Activated naive CD4-positive, alpha-beta T cell treated with anti-CD3 and anti-CD28 coated beads for 36 hours (primary cell): ENCODE data around the gene SLC39A11. TPM values are rescaled to one million over a fixed set of nuclear protein-coding genes. Genes with fewer than 3 reads are reported as not detected.
"Not testable (repeated sequence)": the region's sequence is repeated elsewhere in the genome, so short reads cannot be mapped to it uniquely, and the experiment has no call there.

ENCODE experiments used
- CTCF ChIA-PET: fragments of 350-600 bp; sonication (Branson Sonifier 250); formaldehyde crosslinking; loops from one replicate; lab custom pipeline; 2021; ENCODE audit warnings: antibody characterized with exemption; lab: Charles Lee
- DNase-seq: peaks from one replicate; pipeline ENCODE4 v3.0.0-alpha.2; 2020
- H3K27ac Mint-ChIP-seq: one replicate; pipeline ENCODE4 v1.8.0; 2021; ENCODE audit warnings: mild to moderate bottlenecking, mixed read lengths
- H3K27me3 Mint-ChIP-seq: one replicate; pipeline ENCODE4 v1.8.0; 2021; ENCODE audit warnings: low read depth, mixed read lengths
- H3K36me3 Mint-ChIP-seq: one replicate; pipeline ENCODE4 v1.8.0; 2021; ENCODE audit warnings: low read depth, mixed read lengths
- H3K4me1 Mint-ChIP-seq: one replicate; pipeline ENCODE4 v1.8.0; 2021; ENCODE audit warnings: low read depth, mixed read lengths
- H3K4me3 Mint-ChIP-seq: one replicate; pipeline ENCODE4 v1.8.0; 2021; ENCODE audit warnings: mild to moderate bottlenecking, moderate library complexity, mixed read lengths
- H3K9me3 Mint-ChIP-seq: one replicate; pipeline ENCODE4 v1.8.0; 2021; ENCODE audit warnings: mixed read lengths
- intact Hi-C: fragments of 100-400 bp; cut with micrococcal nuclease; formaldehyde crosslinking; loops from one replicate; pipeline ENCODE4 v1.15.1; 2023
- total RNA-seq, 2 experiments: library from RNA; stranded (reverse); gene quantifications; one replicate each; pipeline ENCODE4 v1.2.3, GENCODE V29; 2021

The SLC39A11 gene
- total RNA-seq, 2 experiments from 2014 or later = 14.0 to 16.4 TPM

DNA sequence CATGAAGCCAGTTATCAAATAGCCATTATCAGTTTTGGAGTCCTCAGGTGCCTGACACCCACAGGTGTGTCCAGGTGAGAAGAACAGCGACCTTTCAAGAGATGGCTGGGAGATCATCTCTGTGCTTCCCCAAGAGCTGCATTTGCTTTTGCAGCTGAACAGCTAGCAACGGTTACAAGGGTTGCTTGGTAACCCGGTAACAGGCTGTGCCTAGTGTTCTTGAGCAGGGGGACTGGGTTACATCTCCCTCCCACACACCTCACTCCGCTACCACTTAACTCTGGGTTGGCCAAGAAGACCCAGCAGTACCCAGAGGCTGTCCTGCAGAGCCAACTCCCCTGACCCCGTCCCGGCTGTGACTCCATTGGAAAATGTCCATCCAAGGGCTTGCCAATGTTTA is 147.0 kb downstream of the SLC39A11 start:
- H3K27ac Mint-ChIP-seq = no peak overlapping the region
- H3K27me3 Mint-ChIP-seq = no peaks in the 10 kb centered on the region
- CTCF ChIA-PET = interaction anchor here (1.1 kb wide), 1 partner anchor 40 kb away, joined by 3 read pairs; no protein-coding TSS in a partner anchor
- no peak overlapping the region for H3K4me3 Mint-ChIP-seq
- H3K36me3 Mint-ChIP-seq = peaks cover 18% of the 10 kb centered on the region
- no peaks in the 10 kb centered on the region for H3K4me1 Mint-ChIP-seq
- no peak for DNase-seq
- H3K9me3 Mint-ChIP-seq = no peaks in the 10 kb centered on the region
- intact Hi-C loops = no loop called here

DNA sequence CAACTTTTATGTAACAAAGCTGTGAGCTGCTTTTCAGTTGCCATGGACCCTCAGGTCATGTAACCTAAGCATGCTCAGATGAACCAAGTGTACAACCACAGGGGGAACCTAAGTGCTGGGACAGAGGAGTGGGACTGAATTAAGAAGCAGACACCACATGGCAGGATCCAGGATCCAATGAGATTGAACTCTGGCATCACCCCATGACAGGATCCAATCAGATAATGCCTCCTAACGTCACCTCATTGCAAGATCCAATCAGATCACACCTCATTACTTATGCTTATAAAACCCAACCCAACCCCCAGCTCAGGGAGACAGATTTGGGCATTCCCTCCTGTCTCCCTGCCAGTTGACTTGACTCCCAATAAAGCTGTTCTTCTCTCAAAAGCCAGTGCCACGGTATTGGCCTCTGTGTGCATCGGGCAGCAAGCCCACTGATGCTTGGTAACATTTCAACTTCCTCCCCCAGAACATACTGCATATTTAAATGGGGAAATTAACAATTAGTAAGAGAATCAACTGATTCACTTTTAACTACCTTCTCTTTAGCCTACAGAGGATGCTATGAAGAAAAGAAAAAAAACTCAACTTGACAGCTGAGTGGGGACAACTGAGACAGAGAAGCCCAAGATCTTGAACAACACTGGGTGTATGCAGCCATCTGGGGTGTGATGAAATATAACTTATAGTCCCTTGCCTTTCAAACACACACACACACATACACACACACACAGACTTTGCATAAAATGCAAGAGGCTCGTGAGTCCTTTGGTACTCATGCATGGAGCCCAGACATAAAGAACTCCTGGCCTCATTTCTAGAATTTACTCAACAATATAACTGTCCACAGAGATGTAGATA is 148.4 kb downstream of the SLC39A11 start:
- H3K27me3 Mint-ChIP-seq = no peaks in the 10 kb centered on the region
- H3K27ac Mint-ChIP-seq = peak overlapping the region; percentile 34
- DNase-seq = no peak
- CTCF ChIA-PET = interaction anchor here (0.5 to 0.6 kb wide), 2 partner anchors 41 to 884 kb away, joined by 3 to 5 read pairs; no protein-coding TSS in a partner anchor
- peaks cover 19% of the 10 kb centered on the region for H3K36me3 Mint-ChIP-seq
- H3K4me3 Mint-ChIP-seq = no peak overlapping the region
- no peaks in the 10 kb centered on the region for H3K9me3 Mint-ChIP-seq
- H3K4me1 Mint-ChIP-seq = no peaks in the 10 kb centered on the region
- intact Hi-C loops = no loop called here

DNA sequence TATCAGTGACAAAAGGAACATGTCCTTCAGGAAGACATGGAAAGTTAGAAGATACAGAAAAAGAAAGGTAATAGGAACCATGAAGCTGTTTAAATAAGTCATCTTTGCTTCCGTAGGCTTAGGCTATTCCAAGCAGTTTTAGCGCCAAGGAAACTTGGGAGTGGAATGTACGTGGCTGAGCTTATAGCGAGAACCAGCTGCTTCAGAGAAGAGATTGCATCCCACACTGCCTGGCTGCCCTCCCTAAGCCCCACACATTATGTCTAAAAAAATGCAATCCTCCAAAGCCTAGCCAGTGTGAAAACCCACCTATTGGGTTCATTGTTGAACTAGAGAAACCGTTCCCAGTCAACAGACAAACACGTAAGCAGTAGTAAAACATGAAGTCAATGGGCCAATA is 149.9 kb downstream of the SLC39A11 start:
- H3K36me3 Mint-ChIP-seq = peaks cover 15% of the 10 kb centered on the region
- H3K9me3 Mint-ChIP-seq = no peaks in the 10 kb centered on the region
- CTCF ChIA-PET = no interaction called here
- H3K27ac Mint-ChIP-seq = no peak overlapping the region
- intact Hi-C loops = no loop called here
- no peak overlapping the region for H3K4me3 Mint-ChIP-seq
- H3K4me1 Mint-ChIP-seq = no peaks in the 10 kb centered on the region
- DNase-seq = no peak
- no peaks in the 10 kb centered on the region for H3K27me3 Mint-ChIP-seq

DNA sequence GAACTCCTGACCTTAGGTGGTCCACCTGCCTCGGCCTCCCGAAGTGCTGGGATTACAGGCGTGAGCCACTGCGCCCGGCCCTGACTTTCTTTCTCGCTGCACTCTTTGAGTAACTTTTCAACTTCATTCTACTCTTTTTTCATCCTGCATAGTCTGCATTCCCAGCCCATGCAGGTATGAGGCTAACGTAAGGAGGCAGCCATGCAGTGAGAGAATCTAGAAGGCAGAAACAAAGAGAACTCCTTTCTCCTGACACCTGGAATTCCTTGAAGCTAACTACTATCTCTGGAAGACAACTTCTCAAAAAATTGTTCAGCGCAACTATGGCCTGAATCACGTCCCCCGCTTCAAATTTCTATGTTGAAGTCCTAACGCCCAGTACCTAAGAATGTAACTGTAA is 152.0 kb downstream of the SLC39A11 start:
- no peaks in the 10 kb centered on the region for H3K9me3 Mint-ChIP-seq
- intact Hi-C loops = no loop called here
- DNase-seq = no peak
- no peak overlapping the region for H3K27ac Mint-ChIP-seq
- H3K36me3 Mint-ChIP-seq = peaks cover 8% of the 10 kb centered on the region
- no peak overlapping the region for H3K4me3 Mint-ChIP-seq
- CTCF ChIA-PET = no interaction called here
- H3K27me3 Mint-ChIP-seq = no peaks in the 10 kb centered on the region
- H3K4me1 Mint-ChIP-seq = no peaks in the 10 kb centered on the region

DNA sequence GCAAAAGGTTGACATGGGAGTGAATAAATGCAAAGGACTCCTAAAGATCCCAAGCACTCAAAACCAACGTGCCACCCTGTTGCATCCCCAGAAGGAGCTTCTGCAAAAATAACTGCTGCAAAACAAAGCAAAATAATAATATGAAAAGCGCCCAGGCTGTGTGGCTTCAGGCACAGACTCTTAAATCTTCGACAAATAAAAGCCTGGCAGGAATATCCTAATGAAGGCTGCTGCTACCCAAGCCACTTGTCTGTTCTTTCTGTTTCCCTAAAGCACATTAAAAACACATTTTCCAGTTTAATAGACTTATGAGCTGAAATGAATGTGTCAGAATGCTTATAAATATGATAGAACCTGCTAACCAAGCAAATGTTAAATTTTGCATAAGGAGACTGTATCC is 154.0 kb downstream of the SLC39A11 start:
- no peak for DNase-seq
- Mint-ChIP-seq H3K4me1 (no peaks in the 10 kb centered on the region), H3K9me3 (no peaks in the 10 kb centered on the region), H3K27ac (no peak overlapping the region), H3K4me3 (no peak overlapping the region), H3K27me3 (no peaks in the 10 kb centered on the region), H3K36me3 (peaks cover 6% of the 10 kb centered on the region)
- intact Hi-C loops = no loop called here
- CTCF ChIA-PET = interaction anchor here (1.0 kb wide), 1 partner anchor 12 kb away, joined by 3 read pairs; no protein-coding TSS in a partner anchor

DNA sequence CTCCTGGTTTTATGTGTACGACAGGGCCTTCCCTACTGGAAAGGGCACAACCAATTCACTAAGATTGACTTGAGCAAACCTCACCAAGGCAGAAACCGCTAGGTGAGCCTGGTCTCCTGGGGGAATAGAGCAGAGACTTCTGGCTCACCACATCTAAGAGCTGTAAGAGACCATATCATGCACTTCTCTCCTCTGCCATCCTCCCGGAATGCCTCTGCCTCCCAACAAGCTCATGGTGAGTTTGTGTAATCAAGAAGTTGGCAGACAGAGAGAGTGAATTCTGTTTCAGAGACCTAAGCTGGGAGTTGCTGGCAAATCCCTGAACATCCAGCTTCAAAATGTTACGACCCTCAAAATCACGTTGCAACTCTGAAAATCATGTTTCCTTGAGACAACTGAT is 154.8 kb downstream of the SLC39A11 start:
- CTCF ChIA-PET = interaction anchor here (1.0 kb wide), 1 partner anchor 12 kb away, joined by 3 read pairs; no protein-coding TSS in a partner anchor
- intact Hi-C loops = no loop called here
- no peak overlapping the region for H3K27ac Mint-ChIP-seq
- peaks cover 6% of the 10 kb centered on the region for H3K36me3 Mint-ChIP-seq
- no peak overlapping the region for H3K4me3 Mint-ChIP-seq
- H3K9me3 Mint-ChIP-seq = no peaks in the 10 kb centered on the region
- H3K4me1 Mint-ChIP-seq = peaks cover 2% of the 10 kb centered on the region
- no peaks in the 10 kb centered on the region for H3K27me3 Mint-ChIP-seq
- no peak for DNase-seq

DNA sequence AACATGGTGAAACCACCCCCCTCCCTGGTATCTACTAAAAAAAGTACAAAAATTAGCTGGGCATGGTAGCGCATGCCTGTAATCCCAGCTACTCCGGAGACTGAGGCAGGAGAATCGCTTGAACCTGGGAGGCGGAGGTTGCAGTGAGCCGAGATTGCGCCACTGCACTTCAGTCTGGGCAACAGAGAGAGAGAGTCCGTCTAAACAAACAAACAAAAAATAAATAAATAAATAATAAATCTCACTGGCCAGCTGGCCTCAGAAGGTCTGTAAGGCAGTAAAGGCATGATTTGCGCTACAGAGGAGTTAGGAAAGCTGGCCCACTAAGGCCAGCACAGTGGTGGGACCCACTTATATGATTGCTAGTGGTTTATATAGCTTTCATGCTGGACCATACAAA is 155.2 kb downstream of the SLC39A11 start:
- H3K27ac Mint-ChIP-seq, H3K4me1 Mint-ChIP-seq, H3K4me3 Mint-ChIP-seq, H3K9me3 Mint-ChIP-seq, CTCF ChIA-PET, H3K36me3 Mint-ChIP-seq, DNase-seq, H3K27me3 Mint-ChIP-seq, intact Hi-C loops: not testable (repeated sequence)

DNA sequence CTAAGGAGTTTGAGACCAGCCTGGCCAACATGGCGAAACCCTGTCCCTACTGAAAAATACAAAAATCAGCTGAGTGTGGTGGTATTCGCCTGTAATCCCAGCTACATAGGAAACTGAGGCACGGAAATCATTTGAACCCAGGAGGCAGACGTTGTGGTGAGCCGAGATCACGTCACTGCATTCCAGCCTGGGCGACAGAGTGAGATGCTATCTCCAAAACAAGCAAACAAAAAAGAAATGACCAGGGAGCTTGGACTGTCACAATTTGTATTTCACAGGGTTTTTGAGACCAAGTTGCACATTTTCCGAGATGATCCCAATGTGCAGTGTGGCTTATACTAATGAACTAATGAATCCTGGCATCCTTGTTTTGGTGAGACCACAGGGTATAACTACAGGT is 156.5 kb downstream of the SLC39A11 start:
- no peak overlapping the region for H3K4me3 Mint-ChIP-seq
- H3K4me1 Mint-ChIP-seq = peaks cover 17% of the 10 kb centered on the region
- H3K9me3 Mint-ChIP-seq = no peaks in the 10 kb centered on the region
- intact Hi-C loops = no loop called here
- CTCF ChIA-PET = no interaction called here
- no peak overlapping the region for H3K27ac Mint-ChIP-seq
- DNase-seq = no peak
- H3K27me3 Mint-ChIP-seq = no peaks in the 10 kb centered on the region
- peaks cover 6% of the 10 kb centered on the region for H3K36me3 Mint-ChIP-seq

DNA sequence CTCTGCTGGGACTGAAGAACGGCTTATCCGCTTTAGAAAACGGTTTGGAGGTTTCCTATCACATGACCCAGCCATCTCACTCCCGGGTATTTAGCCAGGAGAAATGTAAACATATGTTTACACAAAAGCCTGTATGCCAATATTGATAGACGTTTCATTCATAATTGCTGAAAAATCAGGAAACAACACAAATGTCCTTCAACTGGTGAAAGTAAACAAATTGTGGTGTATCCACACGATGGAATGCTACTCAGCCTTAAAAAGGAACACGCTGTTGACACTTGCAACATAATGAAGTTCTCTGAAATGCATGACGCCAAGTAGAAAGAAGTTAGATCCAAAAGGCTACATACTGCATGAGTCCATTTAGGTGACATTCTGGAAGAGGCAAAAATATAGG is 157.6 kb downstream of the SLC39A11 start:
- no peak overlapping the region for H3K27ac Mint-ChIP-seq
- CTCF ChIA-PET = no interaction called here

DNA sequence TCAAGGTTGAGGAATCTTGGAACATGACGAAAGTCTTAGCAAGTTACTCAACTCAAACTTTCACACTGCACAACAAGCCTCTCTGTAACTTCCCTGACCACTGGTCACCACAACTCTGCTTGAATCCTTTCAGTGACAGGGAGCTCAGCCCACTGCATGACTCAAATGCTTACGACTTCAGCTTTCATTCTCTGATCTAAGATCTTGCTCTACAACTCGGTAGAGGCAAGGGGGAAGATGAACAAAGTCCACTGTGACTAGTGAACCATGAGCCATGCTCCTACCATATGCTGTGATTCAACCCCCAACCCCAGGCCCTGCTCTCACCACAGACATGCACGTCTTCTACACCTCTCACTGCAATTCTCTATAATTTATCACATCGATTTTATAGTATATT is 160.9 kb downstream of the SLC39A11 start:
- peaks cover 2% of the 10 kb centered on the region for H3K36me3 Mint-ChIP-seq
- CTCF ChIA-PET = no interaction called here
- H3K4me3 Mint-ChIP-seq = no peak overlapping the region
- H3K4me1 Mint-ChIP-seq = peaks cover 20% of the 10 kb centered on the region
- no peaks in the 10 kb centered on the region for H3K9me3 Mint-ChIP-seq
- no peak overlapping the region for H3K27ac Mint-ChIP-seq
- H3K27me3 Mint-ChIP-seq = no peaks in the 10 kb centered on the region
- intact Hi-C loops = no loop called here
- peak; percentile 4 for DNase-seq

More for the DNA sequence above, 157.6 kb downstream of the SLC39A11 start:
- no peak for DNase-seq
- H3K27me3 Mint-ChIP-seq = no peaks in the 10 kb centered on the region
- peaks cover 20% of the 10 kb centered on the region for H3K4me1 Mint-ChIP-seq
- no peaks in the 10 kb centered on the region for H3K9me3 Mint-ChIP-seq
- intact Hi-C loops = no loop called here
- H3K4me3 Mint-ChIP-seq = no peak overlapping the region
- peaks cover 2% of the 10 kb centered on the region for H3K36me3 Mint-ChIP-seq

DNA sequence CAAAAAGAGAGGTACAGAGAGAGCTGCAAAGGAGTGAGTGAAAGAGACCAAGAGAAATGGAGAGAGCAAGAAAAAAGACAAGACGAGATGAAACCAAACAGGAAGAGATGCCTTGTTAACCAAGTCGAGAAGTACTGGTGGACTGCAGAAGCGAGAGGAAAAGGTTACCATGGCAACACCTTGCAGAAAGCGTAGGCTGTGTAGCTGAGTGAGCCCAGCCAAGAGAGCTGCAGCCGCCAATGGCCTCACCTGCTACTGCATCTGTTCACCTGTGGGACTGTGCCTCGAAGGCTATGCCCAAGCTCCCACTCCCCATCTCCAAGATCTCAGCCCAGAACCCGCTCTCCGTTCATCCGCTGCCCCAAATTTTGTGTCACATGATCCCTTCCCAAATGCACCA is 161.3 kb downstream of the SLC39A11 start:
- Mint-ChIP-seq H3K9me3 (no peaks in the 10 kb centered on the region), H3K27me3 (no peaks in the 10 kb centered on the region), H3K4me3 (no peak overlapping the region), H3K27ac (no peak overlapping the region), H3K4me1 (peaks cover 20% of the 10 kb centered on the region), H3K36me3 (no peaks in the 10 kb centered on the region)
- intact Hi-C loops = no loop called here
- peak; percentile 25 for DNase-seq
- CTCF ChIA-PET = no interaction called here

DNA sequence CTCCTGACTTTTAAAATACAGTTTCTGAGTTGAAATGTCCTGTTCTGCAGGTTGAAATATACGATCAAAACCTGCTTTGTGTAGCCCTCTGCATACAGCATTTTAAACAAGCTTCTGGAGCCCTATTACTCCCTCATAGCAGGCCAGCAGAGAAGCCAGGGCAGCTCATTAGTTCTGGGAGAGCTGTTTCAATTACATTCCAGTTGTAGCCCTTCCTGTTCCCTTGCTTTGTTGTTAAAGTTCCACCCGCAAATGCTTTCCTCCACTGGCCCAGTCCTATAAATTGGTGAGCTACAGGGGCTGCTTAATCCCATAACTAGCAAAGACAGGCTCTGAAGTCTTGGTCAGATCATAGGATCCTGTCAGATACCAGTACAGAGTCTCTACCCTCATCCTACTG is 162.5 kb downstream of the SLC39A11 start:
- intact Hi-C loops = no loop called here
- peaks cover 5% of the 10 kb centered on the region for H3K36me3 Mint-ChIP-seq
- H3K27ac Mint-ChIP-seq = no peak overlapping the region
- H3K4me3 Mint-ChIP-seq = no peak overlapping the region
- no peaks in the 10 kb centered on the region for H3K27me3 Mint-ChIP-seq
- no peak for DNase-seq
- CTCF ChIA-PET = no interaction called here
- H3K9me3 Mint-ChIP-seq = no peaks in the 10 kb centered on the region
- H3K4me1 Mint-ChIP-seq = peaks cover 20% of the 10 kb centered on the region
